Activated CD4-positive, alpha-beta T cell treated with anti-CD3 and anti-CD28 coated beads, Interleukin-2, amount 50 U/mL, for 4 hours (primary cell): Measurements from ENCODE around the gene ADRA1B.
A peak's percentile ranks its signal among the peaks of the same experiment; 100 is the strongest.
"Not testable (repeated sequence)": the region's sequence is repeated elsewhere in the genome, so short reads cannot be mapped to it uniquely, and the experiment has no call there.

Source experiments
- DNase-seq, 2 experiments: peaks; one replicate each; pipeline ENCODE4 v3.0.0-alpha.2; 2020

ADRA1B gene

DNA sequence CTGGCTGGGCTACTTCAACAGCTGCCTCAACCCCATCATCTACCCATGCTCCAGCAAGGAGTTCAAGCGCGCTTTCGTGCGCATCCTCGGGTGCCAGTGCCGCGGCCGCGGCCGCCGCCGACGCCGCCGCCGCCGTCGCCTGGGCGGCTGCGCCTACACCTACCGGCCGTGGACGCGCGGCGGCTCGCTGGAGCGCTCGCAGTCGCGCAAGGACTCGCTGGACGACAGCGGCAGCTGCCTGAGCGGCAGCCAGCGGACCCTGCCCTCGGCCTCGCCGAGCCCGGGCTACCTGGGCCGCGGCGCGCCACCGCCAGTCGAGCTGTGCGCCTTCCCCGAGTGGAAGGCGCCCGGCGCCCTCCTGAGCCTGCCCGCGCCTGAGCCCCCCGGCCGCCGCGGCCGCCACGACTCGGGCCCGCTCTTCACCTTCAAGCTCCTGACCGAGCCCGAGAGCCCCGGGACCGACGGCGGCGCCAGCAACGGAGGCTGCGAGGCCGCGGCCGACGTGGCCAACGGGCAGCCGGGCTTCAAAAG lies 55.7 kb downstream of the ADRA1B start:
- no peak for DNase-seq

DNA sequence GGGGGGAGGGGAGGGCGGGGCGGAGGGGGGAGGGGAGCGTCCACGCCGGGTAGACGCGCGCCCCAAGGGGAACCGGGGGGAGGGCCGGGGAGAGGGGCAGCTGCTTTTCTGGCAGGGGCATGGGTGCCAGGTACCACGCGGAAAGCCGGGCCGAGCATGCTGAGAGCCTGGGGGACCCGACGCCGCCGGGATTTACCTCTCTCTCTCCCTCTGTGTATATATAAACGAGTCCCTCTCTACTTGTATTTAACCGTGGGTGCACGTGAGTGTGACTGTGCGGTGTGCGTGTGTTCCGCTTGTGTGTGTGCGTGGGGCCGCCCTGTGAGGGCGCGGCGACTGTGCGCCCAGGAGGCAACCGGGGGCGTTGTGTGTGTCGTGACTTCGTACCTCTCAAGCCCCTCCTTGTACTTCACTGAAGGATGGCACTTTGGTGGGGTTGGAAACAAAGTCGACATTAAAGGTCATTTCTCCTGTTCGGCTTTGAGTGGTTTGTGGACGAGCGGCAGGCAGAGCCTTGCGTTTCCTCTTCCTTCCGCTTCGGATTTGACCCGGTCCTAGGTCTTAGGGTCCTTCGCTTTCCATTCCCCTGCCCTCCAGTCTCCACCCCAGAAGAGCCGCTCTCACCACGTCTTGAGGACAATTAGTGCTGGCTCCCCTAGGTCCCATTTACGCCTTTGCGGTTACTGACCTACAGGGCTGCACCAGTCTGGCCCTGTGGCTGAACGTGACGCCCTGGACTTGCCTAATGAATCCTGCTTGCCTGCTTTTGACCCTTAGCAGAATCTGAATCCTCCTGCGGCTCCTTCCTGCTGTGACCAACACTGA lies 56.5 kb downstream of the ADRA1B start:
- DNase-seq: no peak

DNA sequence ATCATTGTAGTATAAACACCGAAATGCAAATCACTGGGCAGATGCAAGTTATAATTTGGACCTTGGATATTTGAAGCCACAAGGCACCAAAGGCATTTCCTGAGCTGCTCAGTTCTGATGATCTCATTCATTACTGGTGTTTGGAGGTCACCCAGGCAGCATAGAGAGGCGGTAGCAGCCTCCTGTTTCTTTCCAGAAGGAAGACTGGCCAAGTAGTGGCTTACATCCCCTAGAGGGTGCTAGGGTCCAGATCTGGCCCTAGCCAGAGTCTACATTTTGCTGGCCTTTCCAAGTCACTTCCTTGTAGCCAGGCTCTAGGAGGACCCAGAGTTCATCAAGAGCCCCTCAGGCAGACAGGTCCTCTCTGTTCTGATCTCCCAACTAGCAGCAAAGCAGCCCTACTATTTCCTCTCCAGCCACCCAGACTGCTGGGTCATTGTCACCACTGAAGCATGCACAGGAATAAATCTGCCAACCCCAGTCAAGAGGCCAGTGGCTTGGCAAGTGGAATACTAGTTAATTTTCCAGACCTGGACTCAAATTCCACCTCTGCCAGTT lies 59.3 kb downstream of the ADRA1B start:
- no peak for DNase-seq

DNA sequence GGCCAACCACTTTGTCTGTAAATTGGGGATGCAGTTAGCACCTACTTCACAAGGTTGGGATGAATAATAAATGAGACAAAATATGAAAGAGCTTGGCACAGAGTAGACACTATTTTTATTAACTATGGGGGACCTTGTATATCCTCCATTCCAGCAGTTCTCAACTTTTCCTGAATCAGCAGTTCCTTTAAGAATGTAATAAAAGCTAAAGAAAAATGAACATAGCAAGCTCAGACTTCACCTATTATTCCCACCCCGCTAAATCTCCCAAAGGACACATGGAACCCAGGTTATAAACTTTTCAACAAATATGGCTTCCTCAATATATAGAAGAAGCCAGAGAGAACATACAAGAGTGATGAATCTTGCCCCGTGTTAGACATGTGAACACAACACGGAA lies 60.6 kb downstream of the ADRA1B start:
- DNase-seq: no peak

DNA sequence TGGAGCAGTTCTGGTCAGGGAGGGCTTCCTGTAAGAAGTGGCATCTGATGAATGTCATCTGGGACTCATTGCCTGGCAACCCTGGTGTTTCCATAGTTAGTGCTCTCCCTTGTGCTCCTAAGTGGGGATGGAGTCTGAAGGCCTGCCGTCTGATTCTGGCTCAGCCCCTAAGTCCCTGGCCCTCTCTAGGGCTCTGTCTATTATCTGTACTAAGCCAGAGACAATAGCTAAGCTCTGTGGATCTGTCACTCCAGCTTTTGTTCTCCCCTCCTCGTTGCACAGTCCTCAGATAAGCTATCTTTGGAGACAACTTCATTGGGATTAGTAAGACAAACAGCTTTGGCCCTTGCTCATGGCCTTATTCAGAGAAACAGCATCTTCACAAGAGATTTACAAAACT lies 62.1 kb downstream of the ADRA1B start:
- no peak for DNase-seq

DNA sequence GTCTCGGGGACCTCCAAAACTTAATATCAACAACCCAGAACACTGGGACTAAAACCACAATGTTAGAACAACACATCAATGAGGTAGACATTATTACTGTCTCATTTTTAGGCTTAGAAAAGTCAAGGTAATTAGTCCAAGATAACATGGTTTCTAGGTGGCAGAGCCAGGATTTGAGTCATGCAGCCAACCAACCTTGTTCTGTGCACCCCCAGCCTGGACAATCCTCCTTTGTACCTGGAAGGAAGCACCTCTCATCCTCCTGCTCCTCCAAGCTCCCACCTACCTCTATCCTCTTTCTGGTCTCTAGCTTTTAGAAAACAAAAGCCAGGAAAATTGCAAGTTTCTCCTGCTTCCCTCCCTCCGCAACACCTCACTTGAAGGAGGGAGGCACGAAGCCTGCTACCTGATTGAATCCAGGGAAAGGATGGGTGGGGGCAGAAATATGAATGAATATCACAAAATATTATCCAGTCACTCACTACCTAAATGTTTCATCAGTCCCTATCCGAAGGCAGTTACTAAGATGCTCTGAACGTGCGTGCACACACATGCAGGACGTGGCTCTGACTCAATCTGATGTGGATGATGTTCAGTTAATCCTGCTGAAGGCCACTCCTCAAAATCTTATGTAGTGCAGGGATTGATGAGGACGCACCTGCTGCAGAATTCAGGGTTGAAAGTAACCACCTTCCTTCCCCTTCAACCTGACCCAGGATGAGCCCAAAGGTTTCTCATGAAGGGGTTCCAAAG lies 66.3 kb downstream of the ADRA1B start:
- DNase-seq: no peak

DNA sequence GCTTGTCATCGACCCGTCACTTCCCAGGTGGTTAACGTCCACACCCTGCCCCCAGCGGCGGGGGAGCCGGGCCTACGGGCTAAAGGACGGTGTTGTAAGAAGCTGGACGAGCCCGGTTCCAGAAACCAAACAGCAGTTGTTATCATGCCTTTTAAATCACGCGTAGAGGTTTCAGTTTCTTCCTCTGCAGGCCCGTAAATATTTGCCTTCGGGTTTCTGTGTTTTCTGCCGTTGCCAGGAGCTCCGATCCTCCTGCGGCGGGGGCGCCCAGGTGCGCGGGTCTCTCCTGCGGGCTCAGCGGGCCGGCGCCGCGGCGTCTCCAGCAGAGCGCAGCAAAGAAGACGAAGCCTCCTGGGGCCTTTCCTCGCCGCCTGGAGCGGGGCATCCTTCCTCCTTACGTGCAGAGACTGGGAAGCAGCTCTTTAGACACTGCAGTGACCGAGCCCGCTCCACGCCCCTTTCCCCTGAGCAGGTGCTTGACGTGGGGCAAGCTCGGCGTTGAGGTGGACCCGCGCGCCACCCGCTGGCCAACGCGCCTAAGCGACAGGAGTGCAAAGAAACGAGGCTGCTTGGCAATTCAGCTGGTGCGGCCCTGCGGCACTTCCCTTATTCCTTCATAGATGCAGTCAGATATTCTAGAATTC lies 70.9 kb downstream of the ADRA1B start:
- DNase-seq: peak; percentile 66 to 68

DNA sequence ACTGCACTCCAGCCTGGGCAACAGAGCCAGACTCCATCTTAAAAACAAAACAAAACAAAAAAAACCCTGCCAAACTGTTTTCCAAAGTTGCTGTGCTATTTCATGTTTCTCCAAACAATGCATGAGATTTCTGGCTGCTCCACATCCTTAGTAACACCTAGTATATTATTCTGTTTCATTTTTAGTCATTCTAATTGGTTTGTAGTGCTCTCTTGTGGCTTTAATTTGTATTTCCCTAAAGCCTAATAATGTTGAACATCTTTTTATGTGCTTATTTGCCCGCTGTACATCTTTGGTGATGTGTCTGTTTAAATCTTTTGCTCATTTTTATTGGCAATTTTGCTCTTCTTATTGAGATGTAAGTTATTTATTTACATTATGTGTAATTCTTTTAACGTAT lies 74.2 kb downstream of the ADRA1B start:
- no peak for DNase-seq

DNA sequence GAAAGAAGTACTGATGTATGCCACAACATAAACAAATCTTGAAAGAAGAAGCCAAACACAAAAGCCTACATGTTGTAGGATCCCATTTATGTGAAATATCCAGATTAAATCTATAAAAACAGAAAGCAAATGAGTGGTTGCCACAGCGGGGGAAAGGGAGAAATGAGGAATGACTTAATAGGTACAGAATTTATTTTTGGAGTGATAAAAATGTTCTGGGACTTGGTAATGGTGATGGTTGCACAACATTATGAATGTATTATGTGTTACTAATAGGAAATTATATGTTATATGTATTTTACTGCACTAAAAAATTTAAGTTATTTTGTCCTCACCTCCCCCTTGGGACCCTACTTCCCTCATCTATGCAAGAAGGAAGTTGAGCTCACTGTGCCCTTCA lies 76.3 kb downstream of the ADRA1B start:
- no peak for DNase-seq

DNA sequence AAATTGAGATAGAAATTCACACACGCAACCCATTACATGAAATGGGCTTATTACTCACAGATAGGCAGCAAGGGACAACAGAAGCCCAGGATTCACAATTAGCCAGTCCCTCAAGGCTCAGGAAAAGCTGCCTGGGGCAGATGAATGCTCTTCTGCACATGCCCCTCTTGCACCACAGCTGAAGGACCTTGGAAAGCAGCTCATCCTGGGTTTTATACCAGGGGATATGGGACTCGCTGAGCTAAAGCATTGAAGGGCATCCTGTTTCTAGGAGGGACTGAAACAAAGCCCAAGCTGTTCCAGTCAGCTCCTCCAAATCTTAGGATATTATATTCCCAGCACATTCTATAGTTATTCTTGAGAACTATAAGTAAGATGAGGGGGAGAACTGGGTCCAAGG lies 76.9 kb downstream of the ADRA1B start:
- no peak for DNase-seq

DNA sequence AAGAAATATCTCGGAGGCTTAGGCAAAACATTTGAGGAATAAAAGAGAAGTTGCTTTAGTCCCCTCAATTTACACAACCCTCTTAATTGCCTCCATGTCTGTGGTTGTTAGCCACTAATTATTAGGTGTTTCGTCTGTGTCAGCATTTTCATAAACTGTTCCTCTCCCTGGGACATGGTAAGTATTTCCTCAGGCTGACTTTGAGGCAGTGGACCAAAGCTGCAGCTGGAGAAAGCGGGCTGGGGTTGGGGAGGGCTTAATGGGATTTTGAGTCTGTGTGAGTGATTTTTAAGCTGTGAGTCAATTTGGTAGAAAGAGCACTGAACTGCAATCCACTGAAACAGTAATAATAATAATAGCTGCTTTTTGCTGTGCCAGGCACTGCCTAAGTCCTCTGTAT lies 79.6 kb downstream of the ADRA1B start:
- DNase-seq: no peak

DNA sequence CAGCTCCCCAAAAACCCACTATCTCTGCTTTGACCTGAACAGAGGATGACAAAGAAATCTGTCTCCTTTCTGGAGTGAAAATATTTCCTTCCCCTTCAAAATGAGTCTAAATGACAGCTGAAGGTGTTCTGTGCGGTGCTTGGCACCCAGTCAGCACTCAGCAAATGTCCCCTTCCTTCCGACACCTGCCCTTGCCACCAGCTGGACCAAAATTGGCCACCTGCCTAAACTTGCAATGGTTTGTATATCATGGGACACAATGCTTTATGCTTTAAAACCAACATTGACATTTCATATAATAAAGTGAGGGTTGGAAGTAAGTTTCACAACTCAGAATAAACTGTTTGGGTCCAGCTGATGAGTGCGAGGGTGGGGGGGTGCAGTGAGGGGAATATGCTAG lies 85.2 kb downstream of the ADRA1B start:
- no peak for DNase-seq

DNA sequence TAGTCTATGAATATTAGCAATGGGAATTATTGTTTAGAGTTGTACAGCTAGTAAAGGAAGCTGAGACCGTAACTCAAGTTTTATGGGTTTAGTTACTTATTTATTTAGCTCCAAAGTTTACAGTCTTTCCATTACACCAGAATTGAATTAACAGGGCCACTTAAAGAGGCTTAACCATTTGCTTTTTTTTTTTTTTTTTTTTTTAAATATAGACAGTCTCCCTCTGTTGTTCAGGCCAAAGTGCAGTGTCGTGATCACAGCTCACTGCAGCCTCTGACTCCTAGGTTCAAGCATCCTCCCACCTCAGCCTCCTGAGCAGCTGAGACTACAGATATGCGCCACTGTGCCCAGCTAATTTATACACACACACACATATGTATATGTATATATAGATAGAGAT lies 91.2 kb downstream of the ADRA1B start:
- DNase-seq: no peak

DNA sequence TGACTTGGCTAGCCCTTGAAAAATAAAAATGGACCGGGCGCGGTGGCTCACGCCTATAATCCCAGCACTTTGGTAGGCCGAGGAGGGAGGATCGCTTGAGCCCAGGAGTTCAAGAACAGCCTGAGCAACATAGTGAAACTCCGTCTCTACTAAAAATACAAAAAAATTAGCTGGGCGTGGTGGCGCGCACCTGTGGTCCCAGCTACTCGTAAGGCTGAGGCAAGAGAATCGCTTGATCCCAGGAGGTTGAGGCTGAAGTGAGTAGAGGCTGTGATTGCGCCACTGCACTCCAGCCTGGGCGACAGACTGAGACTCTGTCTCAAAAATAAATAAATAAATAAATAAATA lies 92.2 kb downstream of the ADRA1B start:
- DNase-seq: not testable (repeated sequence)

DNA sequence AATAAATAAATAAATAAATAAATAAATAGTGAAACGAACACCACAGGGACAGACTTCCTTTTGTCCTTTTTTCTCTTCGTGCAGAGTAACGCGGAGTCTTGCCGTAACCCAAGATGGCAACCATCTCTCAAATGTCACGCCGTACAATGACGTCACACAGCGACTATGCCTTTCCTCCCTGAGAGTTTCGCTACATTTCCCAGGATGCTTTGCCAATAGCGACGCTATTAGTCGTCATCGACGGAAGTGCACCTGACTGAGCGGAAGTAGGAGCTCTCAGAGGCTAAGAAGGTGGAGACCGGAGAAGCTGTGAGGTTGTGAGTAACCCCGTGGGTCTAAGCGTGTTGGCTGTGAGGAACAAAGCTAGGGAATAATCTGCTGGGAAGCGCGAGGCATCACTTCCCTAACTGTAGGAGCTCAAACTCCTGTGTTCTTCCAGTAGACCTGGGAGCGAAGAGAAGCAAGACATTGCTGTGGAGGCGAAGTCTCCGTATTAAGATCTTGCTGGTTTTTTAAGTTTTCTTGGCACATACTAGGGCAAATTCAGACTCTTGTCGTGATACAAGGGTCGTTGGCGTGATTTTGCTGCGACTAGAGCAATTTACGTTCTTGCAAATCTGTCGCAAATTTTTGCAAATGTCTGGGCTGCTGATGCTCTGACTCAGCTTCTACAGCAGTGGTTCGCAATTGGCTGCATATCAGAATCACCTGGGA lies 92.8 kb downstream of the ADRA1B start, which contains the start of gene TTC1:
Gene TTC1, plus strand, starts transcription at position 263 of the 714 bp plus-strand sequence. CDS start 1,390 bp downstream, outside the sequence.
- DNase-seq: peak; percentile 90 to 92

DNA sequence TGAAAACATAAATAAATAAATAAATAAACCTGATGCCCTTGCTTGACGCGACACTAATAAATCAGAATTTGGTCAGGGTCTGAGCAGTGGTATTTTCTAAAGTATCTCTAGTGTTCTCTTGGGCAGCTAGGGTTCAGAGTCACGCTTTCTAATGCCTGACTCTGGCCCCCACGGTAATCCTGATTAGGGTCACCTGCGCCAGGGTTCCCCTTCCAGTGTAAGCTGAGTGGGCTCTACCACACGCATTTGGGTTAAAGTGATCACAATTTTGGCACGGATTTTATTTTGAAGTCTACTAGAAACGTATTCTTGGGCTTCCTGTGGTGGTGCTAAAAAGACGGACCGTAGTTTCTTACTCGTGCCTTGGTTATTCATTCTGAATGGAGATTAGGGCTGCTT lies 93.3 kb downstream of the ADRA1B start:
- no peak for DNase-seq

DNA sequence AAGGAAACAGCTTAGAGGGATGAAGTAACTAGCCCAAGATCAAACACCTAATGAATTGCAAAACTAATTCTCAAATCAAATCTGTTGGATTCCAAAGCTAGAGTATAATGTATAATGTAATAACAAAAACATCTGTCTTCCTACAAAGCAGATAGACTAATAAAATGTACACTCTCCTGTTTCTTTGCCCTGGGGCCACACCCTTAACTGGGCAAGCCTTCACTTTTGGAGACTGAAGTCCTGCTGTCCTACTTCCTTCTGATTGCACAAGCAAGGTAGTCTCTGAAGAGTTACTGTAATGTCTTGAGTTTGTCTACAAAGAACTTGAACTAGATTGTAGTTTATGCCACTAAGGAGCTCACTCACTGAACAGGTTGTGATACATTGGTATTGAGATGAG lies 95.2 kb downstream of the ADRA1B start:
- no peak for DNase-seq

DNA sequence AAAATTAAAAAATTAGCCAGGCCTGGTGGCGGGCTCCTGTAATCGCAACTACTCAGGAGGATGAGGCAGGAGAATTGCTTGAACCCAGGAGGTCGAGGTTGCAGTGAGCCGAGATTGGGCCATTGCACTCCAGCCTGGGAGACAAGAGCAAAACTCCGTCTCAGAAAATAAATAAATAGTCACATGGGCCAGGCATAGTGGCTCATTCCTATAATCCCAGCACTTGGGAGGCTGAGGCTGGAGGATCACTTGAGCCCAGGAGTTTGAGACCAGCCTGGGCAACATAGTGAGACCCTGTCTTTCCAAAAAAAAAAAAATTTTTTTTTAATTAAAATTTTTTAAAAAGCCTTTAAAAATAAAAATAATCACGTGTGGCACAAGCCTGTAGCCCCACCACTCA lies 97.9 kb downstream of the ADRA1B start:
- DNase-seq: not testable (repeated sequence)

DNA sequence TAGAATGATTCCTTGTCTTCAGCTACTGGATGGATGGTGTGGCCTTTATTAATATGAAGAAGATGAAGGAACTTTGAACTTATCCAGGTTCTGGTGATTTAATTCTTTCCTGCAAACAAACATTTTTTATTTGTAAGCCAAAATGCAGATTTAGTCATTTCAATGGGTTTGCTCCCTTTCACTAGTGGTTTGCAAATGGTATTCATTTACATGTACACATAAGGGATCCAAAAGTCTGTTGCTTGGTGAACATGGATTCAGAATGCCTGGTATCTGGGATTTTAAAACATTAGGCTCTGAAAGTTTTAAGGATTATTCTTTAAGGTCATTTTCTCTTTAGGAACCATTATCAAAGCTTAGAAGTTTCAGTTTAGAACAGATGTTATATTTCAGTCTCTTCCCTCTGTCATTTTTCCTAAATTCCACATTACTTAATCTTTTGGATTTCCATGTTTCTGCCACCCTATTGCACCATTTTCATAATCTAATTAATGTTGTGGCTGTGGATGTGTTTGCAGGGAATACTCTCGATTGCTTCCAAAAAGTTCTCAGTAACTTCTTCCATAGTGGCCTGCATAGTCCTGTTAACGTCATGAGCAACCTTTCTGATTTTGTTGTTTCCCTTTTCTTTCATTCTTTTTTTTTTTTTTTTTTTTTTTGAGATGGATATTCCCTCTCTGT lies 102.8 kb downstream of the ADRA1B start:
- DNase-seq: no peak

DNA sequence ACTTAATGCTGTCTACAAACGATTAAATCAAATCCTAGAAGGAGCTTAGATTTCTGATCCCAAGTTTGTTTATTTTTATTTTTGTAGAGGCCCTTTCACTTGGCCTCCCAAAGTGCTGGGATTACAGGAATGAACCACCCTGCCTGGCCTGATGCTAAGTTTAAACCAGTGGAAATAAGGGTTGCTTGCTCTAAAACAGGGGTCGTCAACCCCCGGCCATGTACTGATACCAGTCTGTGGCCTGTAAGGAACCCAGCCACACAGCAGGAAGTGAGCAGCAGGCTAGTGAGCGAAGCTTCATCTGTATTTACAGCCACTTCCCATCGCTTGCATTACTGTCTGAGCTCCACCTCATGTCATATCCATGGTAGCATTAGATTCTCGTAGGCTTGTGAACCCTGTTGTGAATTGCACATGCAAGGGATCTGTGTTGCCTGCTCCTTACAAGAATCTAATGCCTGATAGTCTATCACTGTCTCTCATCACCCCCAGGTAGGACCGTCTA lies 104.0 kb downstream of the ADRA1B start:
- no peak for DNase-seq

DNA sequence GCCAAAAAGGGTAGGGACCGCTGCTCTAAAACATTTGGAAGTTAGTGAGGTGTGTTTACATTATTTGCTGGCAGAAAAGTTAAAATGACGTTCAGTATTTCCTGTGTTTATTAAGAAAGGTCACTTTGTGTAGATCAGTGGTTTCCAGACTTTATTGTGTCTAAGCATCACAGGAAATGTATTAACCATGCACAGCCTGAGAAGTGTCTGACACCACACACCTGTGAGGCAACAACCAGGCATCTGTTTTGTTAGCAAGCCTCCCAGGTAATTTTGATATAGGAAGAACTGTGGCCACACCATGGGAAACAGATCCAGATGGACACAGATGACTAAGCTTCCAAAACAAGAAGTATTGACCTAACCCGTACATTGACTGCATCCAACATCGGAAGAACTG lies 104.7 kb downstream of the ADRA1B start:
- no peak for DNase-seq
